Tongue (tissue), 2 donors: ENCODE measurements around the gene CHST7. TPM values are rescaled to one million over a fixed set of nuclear protein-coding genes. Genes with fewer than 3 reads are reported as not detected.

Experiments used
- small RNA-seq: library from RNA; depleted of rRNA; stranded (forward); fragments of <200 nt; gene quantifications from one replicate; pipeline ENCODE3, GENCODE V24; 2014; ENCODE audit warnings: low replicate concordance
- total RNA-seq: library from RNA; depleted of rRNA; stranded (reverse); fragments of >200 nt; gene quantifications from one replicate; pipeline ENCODE4 v1.2.3, GENCODE V29; 2014

The CHST7 gene
- total RNA-seq, 1 donor from 2014 or later: 11.7 TPM

Small RNA genes lying within 50 kb of the gene (small RNA-seq; reads per million reads assigned to genes)
- gene RF00017: not detected

Other genes starting within 250 kb of the CHST7 start
- 6.6 TPM for gene ZNF674, start 28.3 kb upstream of the CHST7 start, total RNA-seq
- gene SLC9A7, start 185.4 kb downstream of the CHST7 start, total RNA-seq: 6.9 TPM